HG03442 (cell line): ENCODE results near the gene RABEP1.
"Not testable (repeated sequence)": the region's sequence is repeated elsewhere in the genome, so short reads cannot be mapped to it uniquely, and the experiment has no call there.

ENCODE experiments used
- ATAC-seq: cut with Tn5 transposase; IDR thresholded peaks from one replicate; pipeline ENCODE4 v1.9.1; 2021; ENCODE audit warnings: mild to moderate bottlenecking, moderate library complexity; ENCODE audit not compliant: unreplicated experiment

The RABEP1 gene

GRCh38 chr17:5281814-5282641, at the start of gene RABEP1:
Gene RABEP1, plus strand, starts transcription at chr17:5282284. Its CDS starts 203 bp downstream, at chr17:5282487.
- ATAC-seq: peak; percentile 77

- not testable (repeated sequence) for ATAC-seq
These were observed 48.6 kb upstream of the RABEP1 start for GRCh38 chr17:5233492-5233891.

GRCh38 chr17:5234645-5235576, 47.2 kb upstream of the RABEP1 start, which contains the start of gene SCIMP:
Gene SCIMP, minus strand, starts transcription at chr17:5234860. Its CDS starts 105 bp downstream, at chr17:5234755.
- ATAC-seq: peak; percentile 42

- ATAC-seq: no peak
These were observed 45.0 kb upstream of the RABEP1 start for GRCh38 chr17:5236938-5237540.

GRCh38 chr17:5237541-5238016, 44.5 kb upstream of the RABEP1 start:
- ATAC-seq: peak; percentile 32

GRCh38 chr17:5238333-5238732, 43.8 kb upstream of the RABEP1 start:
- no peak for ATAC-seq

- ATAC-seq: not testable (repeated sequence)
These were observed 42.3 kb upstream of the RABEP1 start for GRCh38 chr17:5239769-5240168.

GRCh38 chr17:5241861-5242671, 40.0 kb upstream of the RABEP1 start:
- no peak for ATAC-seq

GRCh38 chr17:5247621-5248020, 34.5 kb upstream of the RABEP1 start:
- no peak for ATAC-seq

- ATAC-seq: no peak
These were observed 33.1 kb upstream of the RABEP1 start for GRCh38 chr17:5248821-5249479.

GRCh38 chr17:5249615-5250014, 32.5 kb upstream of the RABEP1 start:
- ATAC-seq: no peak

- ATAC-seq: no peak
These were observed 27.7 kb upstream of the RABEP1 start for GRCh38 chr17:5254414-5254813.

- ATAC-seq: no peak
These were observed 27.1 kb upstream of the RABEP1 start for GRCh38 chr17:5254903-5255521.

GRCh38 chr17:5257124-5257523, 25.0 kb upstream of the RABEP1 start:
- no peak for ATAC-seq

GRCh38 chr17:5260542-5260941, 21.5 kb upstream of the RABEP1 start:
- no peak for ATAC-seq

GRCh38 chr17:5262416-5262991, 19.6 kb upstream of the RABEP1 start:
- no peak for ATAC-seq

- no peak for ATAC-seq
These were observed 18.6 kb upstream of the RABEP1 start for GRCh38 chr17:5263441-5263840.

- no peak for ATAC-seq
These were observed 17.2 kb upstream of the RABEP1 start for GRCh38 chr17:5264893-5265292.
